ENCODE results near the gene LBH.

The LBH gene

DNA sequence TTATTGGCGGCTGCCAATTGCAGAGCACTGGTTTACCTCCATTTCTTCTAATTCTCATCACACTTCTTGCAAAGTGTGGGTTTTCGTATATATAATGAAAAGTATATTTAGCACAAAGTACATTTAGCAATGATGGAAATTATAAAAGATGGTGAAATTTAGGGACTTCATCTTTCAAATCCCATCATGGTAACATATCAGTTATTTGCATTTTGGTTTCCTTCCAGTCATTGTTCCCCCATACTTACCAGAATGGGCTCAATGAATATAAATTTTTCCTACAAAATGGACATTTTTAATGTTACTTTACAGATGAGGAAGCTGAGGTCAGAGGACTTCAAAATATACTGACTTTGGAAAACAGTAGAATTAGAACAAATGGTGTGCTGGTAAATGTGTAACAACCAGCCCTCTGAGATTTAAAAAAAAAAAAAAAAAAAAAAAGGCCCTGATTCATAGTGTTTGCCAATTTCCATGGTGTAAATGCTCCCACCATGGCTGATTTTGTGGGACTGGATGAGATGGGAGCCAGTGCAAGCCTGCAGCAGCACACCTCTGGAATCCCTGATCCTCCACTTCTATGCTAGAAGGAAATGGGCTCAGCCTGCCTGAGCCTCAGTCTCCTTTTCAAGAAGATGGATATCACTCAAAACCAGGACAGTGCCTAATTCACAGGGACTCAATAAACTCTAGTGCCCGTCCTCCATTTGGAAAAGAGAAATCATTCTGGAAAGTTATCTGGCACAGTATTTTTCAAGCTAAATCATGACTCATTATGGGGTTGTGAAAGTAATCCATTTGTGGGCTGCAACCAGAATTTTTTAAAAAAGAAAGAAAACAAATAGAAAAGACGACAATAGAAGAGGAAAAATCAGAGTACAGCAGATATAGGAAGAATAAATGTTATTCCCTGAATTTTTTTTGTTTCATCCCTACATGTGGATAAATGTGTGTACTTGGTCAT, 34.0 kb downstream of the LBH start:
- H3K9me3 ChIP-seq (ENCODE audit: insufficient read depth, low read length, severe bottlenecking) = no peaks in the 10 kb centered on the region
- H3K4me1 ChIP-seq (ENCODE audit: insufficient read depth, low read length) = no peaks in the 10 kb centered on the region
- no peak overlapping the region for H3K9ac ChIP-seq (ENCODE audit: low read depth, low read length)
- no peak overlapping the region for H3K27ac ChIP-seq (ENCODE audit: low read length)
- H3K4me2 ChIP-seq (ENCODE audit: insufficient read depth, low read length) = no peak overlapping the region
- ATAC-seq (ENCODE audit: insufficient read depth, low read depth) = no peak
- no peaks in the 10 kb centered on the region for H3K27me3 ChIP-seq (ENCODE audit: insufficient read depth, low read length, poor library complexity)
- H3K4me3 ChIP-seq (ENCODE audit: low read depth in 1 of 2, low read length in 2 of 2) = no peak overlapping the region
- no peaks in the 10 kb centered on the region for H3K36me3 ChIP-seq (ENCODE audit: insufficient read depth, low read length)
- H2AFZ ChIP-seq (ENCODE audit: low read depth, low read length) = no peak overlapping the region
- TF ChIP-seq EZH2 (IDR thresholded peaks at IDR 0.05; ENCODE audit: borderline replicate concordance, low read depth, low read length, severe bottlenecking) = no peak
- no peak for TF ChIP-seq CTCF (IDR thresholded peaks at IDR 0.05; ENCODE audit: borderline replicate concordance, extremely low read depth, low read length, poor library complexity, severe bottlenecking)
- no peaks in the 10 kb centered on the region for H4K20me1 ChIP-seq (ENCODE audit: insufficient read depth, low read length)
- H3K79me2 ChIP-seq (ENCODE audit: insufficient read depth, low read length) = no peaks in the 10 kb centered on the region
- DNase-seq = no peak

- peak; percentile 56; the same call in 2 of the 3 replicates for ATAC-seq (ENCODE audit: insufficient read depth, low read depth)
- H3K27ac ChIP-seq (ENCODE audit: low read length) = no peak overlapping the region
- DNase-seq = no peak
Observed at GRCh38 chr2:30266051-30266621, 34.8 kb downstream of the LBH start.

GRCh38 chr2:30266705-30267104, 35.4 kb downstream of the LBH start:
- Histone ChIP-seq H3K4me2 (ENCODE audit: insufficient read depth, low read length) (no peak overlapping the region), H3K9ac (ENCODE audit: low read depth, low read length) (no peak overlapping the region), H3K4me1 (ENCODE audit: insufficient read depth, low read length) (no peaks in the 10 kb centered on the region), H3K27me3 (ENCODE audit: insufficient read depth, low read length, poor library complexity) (no peaks in the 10 kb centered on the region), H3K9me3 (ENCODE audit: insufficient read depth, low read length, severe bottlenecking) (no peaks in the 10 kb centered on the region), H4K20me1 (ENCODE audit: insufficient read depth, low read length) (no peaks in the 10 kb centered on the region), H3K36me3 (ENCODE audit: insufficient read depth, low read length) (no peaks in the 10 kb centered on the region), H3K27ac (ENCODE audit: low read length) (no peak overlapping the region), H3K4me3 (ENCODE audit: low read depth in 1 of 2, low read length in 2 of 2) (no peak overlapping the region), H2AFZ (ENCODE audit: low read depth, low read length) (no peak overlapping the region), H3K79me2 (ENCODE audit: insufficient read depth, low read length) (no peaks in the 10 kb centered on the region)
- DNase-seq (no peak), ATAC-seq (ENCODE audit: insufficient read depth, low read depth) (no peak)
- TF ChIP-seq CTCF (IDR thresholded peaks at IDR 0.05; ENCODE audit: borderline replicate concordance, extremely low read depth, low read length, poor library complexity, severe bottlenecking) (no peak), EZH2 (IDR thresholded peaks at IDR 0.05; ENCODE audit: borderline replicate concordance, low read depth, low read length, severe bottlenecking) (no peak)

More at GRCh38 chr2:30266051-30266621, 34.8 kb downstream of the LBH start:
- Histone ChIP-seq H3K9me3 (ENCODE audit: insufficient read depth, low read length, severe bottlenecking) (no peaks in the 10 kb centered on the region), H3K36me3 (ENCODE audit: insufficient read depth, low read length) (no peaks in the 10 kb centered on the region), H3K9ac (ENCODE audit: low read depth, low read length) (no peak overlapping the region), H2AFZ (ENCODE audit: low read depth, low read length) (no peak overlapping the region), H3K4me3 (ENCODE audit: low read depth in 1 of 2, low read length in 2 of 2) (no peak overlapping the region), H3K4me2 (ENCODE audit: insufficient read depth, low read length) (no peak overlapping the region), H3K27me3 (ENCODE audit: insufficient read depth, low read length, poor library complexity) (no peaks in the 10 kb centered on the region), H3K79me2 (ENCODE audit: insufficient read depth, low read length) (no peaks in the 10 kb centered on the region), H3K4me1 (ENCODE audit: insufficient read depth, low read length) (no peaks in the 10 kb centered on the region), H4K20me1 (ENCODE audit: insufficient read depth, low read length) (no peaks in the 10 kb centered on the region)
- no peak for TF ChIP-seq EZH2 (IDR thresholded peaks at IDR 0.05; ENCODE audit: borderline replicate concordance, low read depth, low read length, severe bottlenecking)
- no peak for TF ChIP-seq CTCF (IDR thresholded peaks at IDR 0.05; ENCODE audit: borderline replicate concordance, extremely low read depth, low read length, poor library complexity, severe bottlenecking)
